SH-SY5Y (cell line): ENCODE data around the gene MBNL1.

Experiments used
- GATA2 ChIP-seq: IDR thresholded peaks from 2 replicates; pipeline ENCODE4 v1.6.1; 2011; ENCODE audit warnings: mild to moderate bottlenecking, low read depth, low read length
- GATA3 ChIP-seq: IDR thresholded peaks from 2 replicates; pipeline ENCODE4 v1.6.1; 2011; ENCODE audit warnings: low read depth, mild to moderate bottlenecking, low read length, moderate library complexity

DNA sequence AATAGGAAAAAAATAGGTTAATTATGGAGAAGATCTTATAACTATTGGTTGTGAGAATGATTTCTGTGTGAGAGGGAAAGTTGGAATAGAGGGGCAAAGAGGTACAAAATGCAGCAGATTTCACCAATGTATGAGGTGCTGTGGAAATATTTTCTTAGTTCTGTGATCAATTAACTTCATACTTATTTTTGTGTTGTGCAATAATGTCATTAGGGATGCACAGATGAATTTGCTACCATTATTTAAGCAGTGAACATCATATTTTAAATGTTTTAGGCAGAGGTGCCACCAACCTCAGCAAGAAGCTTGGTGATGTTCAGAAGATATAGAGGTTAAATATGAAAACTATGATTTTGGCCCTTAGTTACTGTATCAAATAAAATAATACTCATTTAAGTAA is 21.6 kb downstream of the MBNL1 start:
- TF ChIP-seq GATA2, result no peak
- TF ChIP-seq GATA3, result no peak
